B cell (primary cell): Measurements from ENCODE around the gene GAMT. TPM values are rescaled to one million over a fixed set of nuclear protein-coding genes. Genes with fewer than 3 reads are reported as not detected.

Source experiments
- ATAC-seq: fragments of 200-7000 bp; cut with Tn5 transposase; one replicate; pipeline ENCODE4 v1.10.0; 2021; ENCODE audit warnings: low read depth, mild to moderate bottlenecking, moderate number of reproducible peaks, moderate library complexity
- CTCF ChIA-PET: fragments of 350-600 bp; sonication (Branson Sonifier 250); formaldehyde crosslinking; loops from one replicate; lab custom pipeline; 2021; ENCODE audit warnings: antibody characterized with exemption, inconsistent platforms; lab: Charles Lee
- POLR2A ChIA-PET: fragments of 350-600 bp; sonication (Branson Sonifier 250); formaldehyde crosslinking; loops from one replicate; lab custom pipeline; 2021; ENCODE audit warnings: antibody characterized with exemption; lab: Charles Lee
- DNase-seq: peaks from one replicate; pipeline ENCODE4 v3.0.0; 2013
- H2AFZ ChIP-seq: 2 replicates; pipeline ENCODE4 v1.6.1; 2012; ENCODE audit warnings: mild to moderate bottlenecking, low read depth, low read length; ENCODE audit not compliant: insufficient read depth, poor library complexity, severe bottlenecking
- H3K27ac ChIP-seq, 2 donors: 1 replicate in 1 of 2; 2 replicates in 1 of 2; pipeline ENCODE4 v1.5.1; 2012 to 2013; ENCODE audit warnings: low read length in 2 of 2, mild to moderate bottlenecking in 2 of 2, moderate library complexity in 1 of 2
- H3K27me3 ChIP-seq, 4 experiments: fragments of 200-600 bp in 1 of 4; sonication (generic) in 1 of 4; replicated peaks in 1 of 4; 1 replicate in 2 of 4; 2 replicates in 2 of 4; pipeline versions ENCODE4 v1.6.1 to v1.7.0; 2013 to 2016; ENCODE audit warnings: low read length in 3 of 4, mild to moderate bottlenecking in 2 of 4, mixed read lengths in 1 of 4, moderate library complexity in 1 of 4; ENCODE audit not compliant: insufficient read depth in 4 of 4, control insufficient read depth in 3 of 4; ENCODE audit errors: control extremely low read depth in 1 of 4
- H3K36me3 ChIP-seq, 2 experiments: replicated peaks in 1 of 2; 1 replicate in 1 of 2; 2 replicates in 1 of 2; pipeline versions ENCODE4 v1.6.1 to v1.7.1; 2013; ENCODE audit warnings: low read length in 1 of 2; ENCODE audit not compliant: insufficient read depth in 2 of 2, control insufficient read depth in 1 of 2; ENCODE audit errors: control extremely low read depth in 1 of 2, extremely low read depth in 1 of 2
- H3K4me1 ChIP-seq, 2 donors: fragments of 200-600 bp in 1 of 2; sonication (generic) in 1 of 2; 1 replicate in 1 of 2; 2 replicates in 1 of 2; pipeline versions ENCODE4 v1.5.1 to v1.6.1; 2013 to 2017; ENCODE audit warnings: low read length in 2 of 2; ENCODE audit not compliant: control insufficient read depth in 2 of 2, insufficient read depth in 2 of 2
- H3K4me2 ChIP-seq: replicated peaks from 2 replicates; pipeline ENCODE3; 2012; ENCODE audit warnings: mild to moderate bottlenecking, low read depth, low read length; ENCODE audit not compliant: poor library complexity, severe bottlenecking
- H3K4me3 ChIP-seq, 5 experiments: fragments of 200-600 bp in 1 of 5; sonication (generic) in 1 of 5; 1 replicate in 3 of 5; 2 replicates in 2 of 5; pipeline versions ENCODE4 v1.5.1 to v1.7.0; 2011 to 2016; ENCODE audit warnings: low read length in 4 of 5, mild to moderate bottlenecking in 4 of 5, low read depth in 2 of 5, control low read depth in 1 of 5, moderate library complexity in 1 of 5; ENCODE audit not compliant: insufficient read depth in 1 of 5; ENCODE audit errors: control extremely low read depth in 1 of 5, extremely low read depth in 1 of 5
- H3K79me2 ChIP-seq: fragments of 200-600 bp; sonication (generic); one replicate; pipeline ENCODE4 v1.6.0; 2016; ENCODE audit warnings: low read length; ENCODE audit not compliant: control insufficient read depth, insufficient read depth
- H3K9ac ChIP-seq: fragments of 200-600 bp; sonication (generic); 2 replicates; pipeline ENCODE4 v1.6.1; 2017; ENCODE audit warnings: mild to moderate bottlenecking, low read length, moderate library complexity
- H3K9me3 ChIP-seq, 3 donors: one replicate each; pipeline versions ENCODE4 v1.6.1 to v1.7.1; 2013; ENCODE audit warnings: low read length in 2 of 3; ENCODE audit not compliant: control insufficient read depth in 2 of 3, insufficient read depth in 1 of 3; ENCODE audit errors: control extremely low read depth in 1 of 3
- H4K20me1 ChIP-seq: 2 replicates; pipeline ENCODE4 v1.6.0; 2012; ENCODE audit warnings: mild to moderate bottlenecking, low read length; ENCODE audit not compliant: insufficient read depth, control insufficient read depth, poor library complexity, severe bottlenecking
- H3K27ac Mint-ChIP-seq: one replicate; pipeline ENCODE4 v1.8.0; 2021; ENCODE audit warnings: mixed read lengths
- H3K27me3 Mint-ChIP-seq: one replicate; pipeline ENCODE4 v1.8.0; 2021; ENCODE audit warnings: mixed read lengths
- H3K4me1 Mint-ChIP-seq: one replicate; pipeline ENCODE4 v1.8.0; 2021; ENCODE audit warnings: mixed read lengths
- H3K4me3 Mint-ChIP-seq: one replicate; pipeline ENCODE4 v1.8.0; 2021; ENCODE audit warnings: mixed read lengths
- H3K9me3 Mint-ChIP-seq: one replicate; pipeline ENCODE4 v1.8.0; 2022; ENCODE audit warnings: mixed read lengths; ENCODE audit not compliant: insufficient read depth
- EZH2 ChIP-seq: IDR thresholded peaks from 2 replicates; pipeline ENCODE4 v1.6.1; 2012; ENCODE audit warnings: borderline replicate concordance, low read depth, mild to moderate bottlenecking, moderate library complexity, low read length; ENCODE audit not compliant: insufficient read depth, poor library complexity, severe bottlenecking
- WGBS: methylation state at CpG from one replicate; pipeline ENCODE4 v1.1.5; 2013; ENCODE audit warnings: missing lambda C conversion rate; ENCODE audit not compliant: insufficient coverage; 5-methylcytosine and 5-hydroxymethylcytosine counted together
- intact Hi-C: fragments of 100-400 bp; cut with micrococcal nuclease; formaldehyde crosslinking; loops from one replicate; pipeline ENCODE4 v1.10.0; 2022
- polyA plus RNA-seq: library from polyadenylated mRNA; depleted of rRNA; stranded (reverse); fragments of >200 nt; gene quantifications from 2 replicates; pipeline ENCODE4 v1.2.3, GENCODE V29; 2012
- total RNA-seq, 2 donors: library from RNA; stranded (reverse); fragments of 120-200 nt in 1 of 2; gene quantifications; 1 replicate in 1 of 2; 2 replicates in 1 of 2; pipeline versions ENCODE4 v1.2.3 to v1.2.4, GENCODE V29; 2013 to 2022
- TF ChIP-seq, protein P1 (sequence below): fragments of 200-600 bp; IDR thresholded peaks from one replicate; pipeline ENCODE4 v1.8.0; 2022; ENCODE audit warnings: antibody characterized with exemption, mild to moderate bottlenecking

GAMT gene
- total and polyA plus RNA-seq, 2 donors (not counting 1 experiment from before 2014, with no cell fraction given) = 8.8 to 12.1 TPM

GRCh38 chr19:1392939-1393530, 8.3 kb downstream of the GAMT start:
- H3K4me1 ChIP-seq = no peaks in the 10 kb centered on the region
- H3K27me3 ChIP-seq = no peaks in the 10 kb centered on the region
- Mint-ChIP-seq H3K27ac (no peak overlapping the region), H3K4me3 (no peak overlapping the region), H3K4me1 (no peaks in the 10 kb centered on the region), H3K9me3 (no peaks in the 10 kb centered on the region), H3K27me3 (no peaks in the 10 kb centered on the region)
- H3K79me2 ChIP-seq = no peaks in the 10 kb centered on the region
- no peak for ATAC-seq
- peaks cover 5% of the 10 kb centered on the region for H4K20me1 ChIP-seq
- H3K9ac ChIP-seq = no peak overlapping the region
- no peak for DNase-seq
- H3K36me3 ChIP-seq = peaks cover 0 to 41% of the 10 kb centered on the region in 2 experiments
- H3K4me2 ChIP-seq = no peak overlapping the region
- CTCF ChIA-PET = no interaction called here
- H3K4me3 ChIP-seq = no peak overlapping the region
- intact Hi-C loops = no loop called here
- no peak overlapping the region for H2AFZ ChIP-seq
- POLR2A ChIA-PET = interaction anchor here (0.6 kb wide), 1 partner anchor 98 kb away, joined by 3 read pairs; the partner anchor contains the start of gene REEP6
- H3K9me3 ChIP-seq = no peaks in the 10 kb centered on the region
- TF ChIP-seq, protein P1, sequence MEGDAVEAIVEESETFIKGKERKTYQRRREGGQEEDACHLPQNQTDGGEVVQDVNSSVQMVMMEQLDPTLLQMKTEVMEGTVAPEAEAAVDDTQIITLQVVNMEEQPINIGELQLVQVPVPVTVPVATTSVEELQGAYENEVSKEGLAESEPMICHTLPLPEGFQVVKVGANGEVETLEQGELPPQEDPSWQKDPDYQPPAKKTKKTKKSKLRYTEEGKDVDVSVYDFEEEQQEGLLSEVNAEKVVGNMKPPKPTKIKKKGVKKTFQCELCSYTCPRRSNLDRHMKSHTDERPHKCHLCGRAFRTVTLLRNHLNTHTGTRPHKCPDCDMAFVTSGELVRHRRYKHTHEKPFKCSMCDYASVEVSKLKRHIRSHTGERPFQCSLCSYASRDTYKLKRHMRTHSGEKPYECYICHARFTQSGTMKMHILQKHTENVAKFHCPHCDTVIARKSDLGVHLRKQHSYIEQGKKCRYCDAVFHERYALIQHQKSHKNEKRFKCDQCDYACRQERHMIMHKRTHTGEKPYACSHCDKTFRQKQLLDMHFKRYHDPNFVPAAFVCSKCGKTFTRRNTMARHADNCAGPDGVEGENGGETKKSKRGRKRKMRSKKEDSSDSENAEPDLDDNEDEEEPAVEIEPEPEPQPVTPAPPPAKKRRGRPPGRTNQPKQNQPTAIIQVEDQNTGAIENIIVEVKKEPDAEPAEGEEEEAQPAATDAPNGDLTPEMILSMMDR = no peak
- TF ChIP-seq EZH2 = no peak
- over 99% methylated on average over 32 of the region's 37 CpGs for WGBS
- no peak overlapping the region for H3K27ac ChIP-seq

- no peaks in the 10 kb centered on the region for H3K27me3 Mint-ChIP-seq
- H3K4me3 Mint-ChIP-seq = no peak overlapping the region
- H3K9me3 Mint-ChIP-seq = no peaks in the 10 kb centered on the region
- Histone ChIP-seq H3K4me2 (no peak overlapping the region), H3K4me1 (no peaks in the 10 kb centered on the region), H3K9ac (no peak overlapping the region), H3K36me3 (peaks cover 0 to 43% of the 10 kb centered on the region in 2 experiments), H2AFZ (no peak overlapping the region), H3K27ac (no peak overlapping the region), H4K20me1 (peaks cover 5% of the 10 kb centered on the region), H3K4me3 (no peak overlapping the region), H3K9me3 (no peaks in the 10 kb centered on the region), H3K27me3 (no peaks in the 10 kb centered on the region), H3K79me2 (peaks cover under 1% of the 10 kb centered on the region)
- H3K4me1 Mint-ChIP-seq = no peaks in the 10 kb centered on the region
- ChIA-PET POLR2A (interaction anchor here (0.6 kb wide), 1 partner anchor 98 kb away, joined by 3 read pairs; the partner anchor contains the start of gene REEP6), CTCF (no interaction called here)
- WGBS = 98% methylated on average over 13 of the region's 15 CpGs
- no peak overlapping the region for H3K27ac Mint-ChIP-seq
- no peak for ATAC-seq
- TF ChIP-seq, protein P1 = no peak
- TF ChIP-seq EZH2 = no peak
- intact Hi-C loops = no loop called here
- DNase-seq = no peak
Observed at GRCh38 chr19:1392407-1392806, 8.9 kb downstream of the GAMT start.
